Loucy (cell line): Measurements from ENCODE around the gene ATP5F1B.

ENCODE experiments used
- CTCF ChIP-seq: fragments of 200-600 bp; sonication (generic); conservative IDR thresholded peaks from 2 replicates; pipeline ENCODE4 v1.5.1; 2014; ENCODE audit warnings: mild to moderate bottlenecking, antibody characterized with exemption, low read length
- EZH2phosphoT487 ChIP-seq: fragments of 200-600 bp; IDR thresholded peaks from 2 replicates; pipeline ENCODE4 v1.6.1; 2018; ENCODE audit warnings: antibody characterized with exemption, mild to moderate bottlenecking, moderate library complexity, borderline replicate concordance

GRCh38 chr12:56644654-56645053 is 1.1 kb downstream of the ATP5F1B start:
- TF ChIP-seq CTCF (no peak), EZH2phosphoT487 (no peak)
